NCI-H446 treated with DMSO at 0.1 percent for 48 hours (cell line): ENCODE measurements around the gene LHPP.

Source experiments
- DNase-seq: peaks from one replicate; lab custom pipeline; 2025; lab: John Stamatoyannopoulos, UW

LHPP gene

GRCh38 chr10:124521429-124521871 lies 59.8 kb downstream of the LHPP start:
- DNase-seq, result no peak

DNA sequence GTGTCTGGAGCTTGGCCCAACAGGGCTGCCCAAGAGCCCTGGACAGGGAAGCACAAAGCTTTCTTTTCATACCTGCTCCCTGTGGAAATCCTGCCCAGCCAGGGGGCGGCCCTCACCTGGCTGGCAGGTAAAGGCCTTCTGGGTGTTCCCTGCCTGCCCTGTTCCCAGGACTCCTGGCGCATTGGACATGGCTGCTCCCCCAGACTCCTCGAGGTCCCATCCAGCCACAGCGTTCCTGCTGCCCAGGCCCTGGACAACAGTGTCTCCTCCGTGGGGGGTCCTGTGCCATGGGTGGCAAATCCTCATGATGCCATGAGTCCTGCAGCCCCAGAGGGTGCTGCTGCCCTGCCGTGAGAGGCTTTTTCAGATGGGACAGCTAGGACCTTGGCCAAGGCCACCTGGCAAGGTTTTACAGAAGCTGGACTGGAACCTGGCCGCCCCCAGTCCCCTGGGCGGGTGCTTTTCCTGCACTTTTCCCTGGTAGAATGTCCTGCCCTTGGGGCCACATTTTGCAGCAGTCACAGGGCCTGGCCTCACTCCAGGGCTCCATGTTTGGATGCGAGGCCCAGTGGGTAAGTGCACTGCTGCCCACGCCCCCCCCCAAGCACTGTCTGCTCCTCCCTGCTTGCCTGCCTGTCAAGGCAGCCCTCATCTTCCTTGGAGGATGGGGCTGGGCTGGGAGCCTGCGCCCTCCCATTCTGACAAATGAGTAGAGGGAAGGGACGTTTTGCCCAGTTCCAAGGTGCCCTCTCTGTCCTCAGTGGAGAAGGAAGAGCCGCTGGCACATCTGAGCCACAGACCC lies 60.7 kb downstream of the LHPP start:
- DNase-seq, result no peak

DNA sequence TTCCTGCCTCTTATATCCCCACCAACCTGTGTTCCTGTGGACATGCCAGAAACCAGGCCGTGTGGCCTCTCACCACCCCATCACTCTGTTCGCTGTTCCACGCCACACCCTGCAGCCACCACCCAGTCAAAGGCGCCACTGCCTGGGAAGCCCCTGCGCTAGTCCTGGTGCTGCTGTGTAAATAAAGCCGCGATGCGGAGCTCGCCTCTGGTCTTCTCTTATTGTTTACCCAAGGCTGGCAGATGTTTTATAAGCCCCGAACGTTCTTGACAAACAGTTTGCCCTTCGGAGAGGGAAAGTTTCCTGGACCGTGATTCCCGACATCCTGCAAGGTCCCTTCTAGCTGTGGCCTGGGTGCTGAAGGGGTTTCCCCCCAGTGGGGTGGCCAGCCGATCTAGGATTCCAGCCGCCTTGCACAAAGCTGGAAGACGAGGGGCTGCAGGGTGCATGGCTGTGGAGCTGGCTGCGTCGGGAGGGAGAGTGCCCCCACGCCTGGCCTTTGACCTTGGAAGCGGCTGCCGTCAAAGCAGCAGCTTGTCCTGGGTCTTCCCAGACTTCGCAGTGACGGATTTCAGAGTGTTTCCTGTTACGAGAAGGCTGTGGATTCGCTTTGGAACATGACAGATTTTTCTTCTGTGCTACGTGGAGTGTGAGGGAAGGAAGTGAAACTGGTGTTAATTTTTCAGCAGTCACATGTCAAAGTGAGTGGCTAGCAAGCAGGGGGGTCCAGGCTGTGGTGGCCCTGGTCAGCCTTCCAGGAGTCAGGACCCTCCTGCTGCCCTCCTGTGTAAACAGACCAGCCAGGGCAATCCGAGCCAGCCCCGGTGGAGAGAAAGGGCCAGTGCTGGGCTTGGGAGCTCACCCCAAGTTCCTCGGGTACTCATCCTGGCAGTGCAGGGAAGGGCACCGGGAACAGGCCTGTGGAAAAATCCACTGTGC lies 61.6 kb downstream of the LHPP start:
- DNase-seq, result no peak

GRCh38 chr10:124523901-124524300 lies 62.3 kb downstream of the LHPP start:
- no peak for DNase-seq

DNA sequence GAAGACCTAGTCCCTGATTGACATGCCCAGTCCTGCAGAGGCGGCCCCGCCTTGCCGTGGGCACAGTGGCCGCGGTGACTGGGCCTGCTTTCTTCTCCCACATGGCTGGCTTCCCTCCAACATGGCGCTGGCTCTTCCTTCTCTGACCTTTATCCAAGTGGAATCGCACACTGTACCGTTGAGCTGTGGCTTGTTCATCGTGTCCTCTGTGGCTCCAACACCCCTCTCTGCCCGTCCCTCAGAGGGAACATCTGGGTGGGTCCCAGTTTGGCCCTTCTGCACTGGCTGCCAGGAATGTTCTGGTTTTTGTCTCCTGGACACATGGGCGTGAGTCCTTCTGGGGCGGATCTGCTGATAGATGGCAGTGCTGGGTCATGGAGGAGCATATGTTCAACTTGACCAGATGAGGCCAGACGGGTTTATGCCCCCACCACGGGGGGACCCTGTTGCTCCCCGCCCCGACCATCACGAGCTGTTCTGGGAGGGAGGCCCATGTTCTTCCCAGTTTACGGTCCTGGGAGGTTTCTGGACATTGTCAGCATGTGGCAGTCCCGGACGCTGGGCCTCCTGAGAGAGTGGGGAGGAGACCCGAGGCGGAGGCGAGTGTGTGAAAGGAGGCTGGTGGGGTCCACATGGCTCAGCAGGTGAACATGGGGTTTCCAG lies 63.5 kb downstream of the LHPP start:
- no peak for DNase-seq

DNA sequence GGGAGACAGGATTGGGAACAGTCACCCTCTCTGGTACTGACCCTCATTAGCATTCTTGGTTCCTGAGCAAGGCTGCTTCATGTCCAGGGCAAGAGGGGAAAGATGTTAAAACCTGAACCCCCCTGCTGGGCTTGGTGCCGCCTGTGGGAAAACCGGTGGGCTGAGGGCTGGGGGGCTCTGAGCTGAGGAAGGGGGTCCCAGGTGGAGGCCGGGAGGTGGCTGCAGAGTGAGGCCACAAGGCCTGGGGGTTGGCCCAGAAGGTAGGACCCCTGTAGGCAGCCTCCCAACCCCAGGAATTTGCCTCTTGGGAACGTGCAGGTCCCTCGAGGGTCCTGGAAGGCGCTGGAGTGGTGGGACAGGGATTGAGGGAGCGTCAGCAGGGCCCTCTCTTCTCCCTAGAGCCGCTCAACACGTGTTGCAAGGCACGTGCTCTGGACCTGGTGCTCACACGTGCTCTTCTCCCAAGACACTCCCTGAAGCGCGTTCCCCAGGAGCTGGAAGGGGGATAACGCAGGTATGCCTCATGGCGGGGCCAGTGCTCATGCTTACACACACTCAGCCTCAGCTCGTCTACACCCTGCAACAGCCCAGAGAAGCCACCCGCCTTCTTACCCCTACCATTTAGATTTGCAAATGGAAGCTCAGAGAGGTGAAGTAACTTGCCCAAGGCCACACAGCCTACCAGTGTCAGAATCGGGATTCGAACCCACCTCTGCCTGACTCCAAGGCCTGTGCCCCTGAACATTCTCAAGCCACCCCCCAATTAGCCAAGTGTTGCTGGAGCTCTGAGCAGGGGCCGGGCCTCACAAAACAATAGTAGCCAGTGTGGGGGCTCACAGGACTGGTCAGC lies 64.4 kb downstream of the LHPP start:
- DNase-seq, result no peak

- DNase-seq, result no peak
These were observed 65.1 kb downstream of the LHPP start for GRCh38 chr10:124526621-124527267.

- no peak for DNase-seq
These were observed 66.3 kb downstream of the LHPP start for GRCh38 chr10:124527874-124528395.

DNA sequence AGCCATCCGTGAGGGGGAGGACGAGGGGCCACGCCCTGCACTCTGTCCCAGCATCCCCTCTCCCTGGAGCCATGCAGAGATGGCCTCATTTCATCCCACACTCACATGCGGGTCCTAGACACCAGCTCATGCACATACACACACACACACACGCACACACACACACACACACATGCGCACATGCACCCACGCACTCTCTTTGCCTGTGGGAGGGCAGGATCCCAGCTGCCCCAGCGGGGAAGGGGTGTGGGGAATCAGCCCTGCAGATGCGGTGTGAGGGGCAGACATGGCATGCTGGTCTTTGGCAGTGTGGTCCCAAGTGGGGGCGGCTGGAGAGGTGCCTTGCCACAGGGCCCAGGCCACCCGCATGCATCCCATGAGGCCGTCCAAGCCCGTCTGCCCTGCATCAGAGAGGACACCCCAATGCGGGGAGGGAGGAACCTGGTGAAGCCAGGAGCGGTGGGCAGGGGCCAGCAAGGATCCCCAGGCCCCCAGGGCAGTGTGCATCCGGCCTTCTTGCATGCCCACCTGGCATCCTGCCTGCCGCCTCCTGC lies 68.1 kb downstream of the LHPP start:
- no peak for DNase-seq

DNA sequence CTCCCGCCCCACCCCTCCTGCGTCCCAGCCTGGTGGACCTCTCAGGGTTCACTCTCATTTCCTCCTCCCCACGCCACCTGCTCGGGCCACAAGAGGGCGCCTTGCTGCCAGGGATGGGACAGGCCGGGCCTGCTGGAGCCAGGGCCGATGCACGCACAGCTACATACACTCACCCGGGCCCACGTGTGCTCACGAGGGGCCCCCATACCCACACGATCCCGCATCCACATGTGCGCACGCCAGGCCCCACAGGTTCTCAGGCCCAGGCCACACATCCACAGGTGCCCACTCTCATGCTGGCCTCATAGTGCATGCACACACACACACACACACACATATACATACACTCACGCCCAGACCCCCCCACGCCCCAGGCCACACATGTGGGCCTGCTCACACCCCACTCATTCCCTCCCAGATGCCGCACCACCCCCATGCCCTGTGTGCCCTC lies 68.6 kb downstream of the LHPP start:
- DNase-seq, result peak; percentile 9

DNA sequence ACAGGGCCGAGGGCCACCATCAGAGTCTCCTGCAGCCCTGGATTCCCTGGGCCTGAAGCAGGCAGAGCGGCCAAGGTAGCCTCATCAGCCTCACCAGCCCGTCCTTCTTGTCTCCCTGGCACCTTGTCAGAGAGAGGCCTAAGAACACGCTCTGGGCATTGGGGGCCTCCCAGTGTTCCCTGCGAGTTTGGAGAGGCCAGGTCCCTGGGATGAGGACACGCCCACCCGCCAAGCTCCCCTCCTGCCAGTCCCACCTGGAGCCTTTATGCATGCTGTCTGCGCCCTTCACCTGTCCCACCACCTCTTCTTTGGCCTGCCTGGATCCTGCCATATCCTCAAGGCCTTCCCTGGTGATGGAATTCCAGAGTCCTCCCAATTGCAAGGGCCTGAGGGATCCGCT lies 69.2 kb downstream of the LHPP start:
- no peak for DNase-seq

DNA sequence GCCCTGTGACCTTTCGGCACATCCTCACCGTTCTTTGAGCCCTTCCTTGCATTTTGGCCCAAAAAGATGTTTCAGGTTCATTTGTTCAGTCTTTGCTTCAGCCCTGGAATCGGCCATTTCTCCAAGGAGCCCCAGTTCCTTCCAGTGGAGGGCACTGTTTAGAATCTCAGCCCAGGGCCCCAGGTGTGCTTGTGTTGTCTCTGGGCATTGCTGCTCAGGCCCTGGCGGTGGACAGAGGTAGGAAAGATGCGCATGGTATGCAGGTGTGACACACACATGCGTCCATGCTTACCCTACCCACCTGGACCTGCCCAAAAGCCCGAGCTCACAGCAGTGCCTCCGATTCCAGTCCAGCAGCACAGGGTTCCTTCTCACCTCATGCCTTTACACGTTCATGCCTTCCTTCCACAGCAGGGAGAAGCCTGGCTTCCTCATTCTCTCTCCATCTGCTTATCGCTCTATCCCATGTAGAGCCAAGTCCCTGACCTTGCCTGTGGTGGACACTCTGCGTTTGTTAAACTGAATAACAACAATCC lies 70.6 kb downstream of the LHPP start:
- DNase-seq, result no peak

DNA sequence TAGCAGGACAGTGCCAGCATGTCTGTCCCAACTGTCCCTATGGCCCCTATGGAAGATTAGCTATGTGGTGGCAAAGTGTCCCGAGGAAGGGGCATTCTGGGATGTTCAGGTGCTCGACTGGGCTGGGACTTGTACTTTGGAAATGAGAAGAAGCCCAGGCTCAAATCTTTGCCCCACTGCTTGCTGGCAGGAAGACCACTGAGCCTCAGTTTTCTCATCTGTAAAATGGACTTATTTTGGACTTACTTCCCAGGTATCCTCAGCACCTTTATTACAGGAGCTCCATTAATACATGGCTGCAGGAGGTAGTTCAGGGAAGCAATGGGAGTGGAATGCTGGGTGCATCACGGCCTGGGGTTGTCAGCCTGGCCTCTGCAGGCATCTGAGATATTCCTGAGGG lies 71.2 kb downstream of the LHPP start:
- no peak for DNase-seq

DNA sequence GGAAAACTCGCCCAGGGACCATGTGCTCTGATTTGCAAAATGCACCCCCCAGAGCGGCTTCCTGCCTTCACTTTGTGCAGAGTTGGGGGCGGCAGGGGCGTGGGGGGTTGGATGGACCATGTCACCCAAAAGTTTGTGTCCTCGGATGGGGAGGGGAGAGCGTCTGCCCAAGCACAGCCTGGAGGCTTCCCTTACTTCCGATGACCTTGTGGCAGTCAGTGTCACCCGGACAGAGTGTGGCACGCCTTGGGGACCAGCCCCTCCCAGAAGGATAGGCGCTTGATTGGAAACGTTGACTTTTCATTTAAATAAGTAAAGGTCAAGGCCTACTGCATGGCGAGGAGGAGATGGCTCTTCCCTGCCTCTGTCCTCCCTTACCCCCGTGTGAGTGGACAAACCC lies 71.6 kb downstream of the LHPP start:
- DNase-seq, result no peak

DNA sequence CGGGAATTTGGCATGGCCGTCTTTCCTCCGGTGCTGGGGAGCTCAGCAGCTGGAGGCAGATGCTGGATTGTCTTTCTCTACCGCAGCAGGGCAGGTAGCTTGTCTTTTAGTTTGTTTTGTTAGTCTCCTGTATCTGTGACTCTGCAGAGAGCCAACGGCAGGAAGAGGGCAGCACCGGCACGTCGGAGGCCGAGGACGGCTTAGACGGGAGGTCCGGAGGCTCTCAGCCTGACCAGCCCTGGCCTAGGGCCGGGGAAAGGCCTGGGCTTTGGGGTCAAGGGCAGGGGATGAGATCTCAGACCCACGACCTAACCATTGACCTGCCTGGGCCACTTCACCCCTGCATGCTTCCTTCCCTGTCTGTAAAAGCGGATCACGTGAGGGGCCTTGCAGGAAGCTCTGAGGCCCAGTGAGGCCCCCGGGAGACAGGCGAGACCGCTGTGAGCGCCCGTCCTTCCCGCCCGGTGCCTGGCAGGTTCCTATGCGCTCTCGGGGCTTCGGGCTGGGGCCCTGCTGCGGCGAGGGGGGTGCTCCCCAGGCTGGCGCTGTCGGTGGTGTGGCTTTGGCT lies 72.7 kb downstream of the LHPP start:
- no peak for DNase-seq

DNA sequence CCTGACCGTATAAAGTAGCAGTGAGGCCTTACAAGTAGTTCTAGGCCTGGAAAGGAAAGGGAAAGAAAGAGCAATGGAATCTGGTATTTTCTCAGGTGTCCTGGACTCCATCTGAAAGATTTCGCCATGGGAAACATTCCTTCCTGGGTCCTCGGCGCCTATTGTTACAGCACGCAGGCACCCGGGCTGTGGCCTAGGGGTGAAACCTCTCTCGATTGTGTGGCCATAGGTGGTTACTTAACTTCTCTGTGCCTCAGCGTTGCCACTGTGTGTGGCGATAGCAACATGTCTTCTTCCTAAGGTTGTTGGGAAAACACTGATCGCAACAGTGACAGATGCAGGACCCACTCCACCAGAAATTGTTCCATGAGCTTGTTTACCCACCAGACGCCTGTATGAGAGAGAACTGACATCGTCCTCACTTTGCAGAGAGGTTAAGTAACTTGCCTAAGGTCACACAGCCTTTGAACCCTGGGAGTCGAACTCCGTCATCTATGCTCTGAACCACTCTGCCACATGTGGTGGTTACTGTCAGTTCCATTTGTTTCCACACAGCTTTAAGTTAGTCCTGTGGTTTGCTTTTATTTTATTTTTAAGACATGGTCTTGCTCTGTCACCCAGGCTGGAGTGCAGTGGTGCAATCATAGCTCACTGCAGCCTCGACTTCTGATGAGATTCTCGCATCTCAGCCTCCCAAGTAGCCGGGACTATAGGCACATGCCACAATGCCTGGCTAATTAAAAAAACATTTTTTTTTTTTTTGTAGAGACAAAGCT lies 73.4 kb downstream of the LHPP start:
- no peak for DNase-seq

- no peak for DNase-seq
These were observed 74.3 kb downstream of the LHPP start for GRCh38 chr10:124535731-124536495.

- DNase-seq, result no peak
These were observed 75.0 kb downstream of the LHPP start for GRCh38 chr10:124536496-124537050.
